Measurements from ENCODE around the gene MYO10. TPM values are rescaled to one million over a fixed set of nuclear protein-coding genes. Genes with fewer than 3 reads are reported as not detected.
"Not testable (repeated sequence)": the region's sequence is repeated elsewhere in the genome, so short reads cannot be mapped to it uniquely, and the experiment has no call there.

MYO10 gene
- polyA plus RNA-seq, 3 donors = 0.23 to 1.1 (median 0.35) TPM

GRCh38 chr5:16721151-16722096, 214.7 kb downstream of the MYO10 start:
- WGBS (ENCODE audit: insufficient coverage) = 94% methylated on average over 5 of the region's 11 CpGs
- no peak overlapping the region for H3K27ac Mint-ChIP-seq
- DNase-seq = no peak
- no peaks in the 10 kb centered on the region for H3K4me1 ChIP-seq (ENCODE audit: control insufficient read depth in 1 of 2, insufficient read depth in 2 of 2, low read length in 2 of 2)
- TF ChIP-seq CTCF (IDR thresholded peaks at IDR 0.05) = no peak
- intact Hi-C loops (cut with micrococcal nuclease) = no loop called here
- no peaks in the 10 kb centered on the region for H3K36me3 Mint-ChIP-seq
- no peak overlapping the region for H3K27ac ChIP-seq (ENCODE audit: low read depth in 1 of 2, low read length in 2 of 2)
- no peaks in the 10 kb centered on the region for H3K9me3 ChIP-seq (replicated peaks in 1 of 2; ENCODE audit: control insufficient read depth in 1 of 2, insufficient read depth in 1 of 2, low read length in 2 of 2)
- H3K27me3 Mint-ChIP-seq (ENCODE audit: low read depth in 3 of 3) = peaks cover 0 to 2% (median 0%) of the 10 kb centered on the region in 3 donors
- no peak overlapping the region for H3K9ac ChIP-seq (ENCODE audit: insufficient read depth, low read length, poor library complexity, severe bottlenecking)
- no peaks in the 10 kb centered on the region for H3K79me2 ChIP-seq (ENCODE audit: insufficient read depth, low read length)
- H3K4me1 Mint-ChIP-seq = no peaks in the 10 kb centered on the region
- peaks cover 0 to 4% (median 0%) of the 10 kb centered on the region in 7 donors for H3K9me3 Mint-ChIP-seq
- H3K4me3 ChIP-seq (replicated peaks in 1 of 3; ENCODE audit: low read depth in 2 of 3, low read length in 3 of 3) = no peak overlapping the region
- H4K20me1 ChIP-seq (ENCODE audit: insufficient read depth, low read length) = no peaks in the 10 kb centered on the region
- H3K36me3 ChIP-seq (replicated peaks in 1 of 2; ENCODE audit: control insufficient read depth in 1 of 2, insufficient read depth in 2 of 2, low read length in 2 of 2) = no peaks in the 10 kb centered on the region
- H2AFZ ChIP-seq (ENCODE audit: insufficient read depth, low read depth, low read length, poor library complexity, severe bottlenecking) = no peak overlapping the region
- no peaks in the 10 kb centered on the region for H3K27me3 ChIP-seq (ENCODE audit: control insufficient read depth in 2 of 2, insufficient read depth in 2 of 2, low read length in 2 of 2)
- H3K4me2 ChIP-seq (replicated peaks; ENCODE audit: extremely low read depth, low read length, poor library complexity, severe bottlenecking) = no peak overlapping the region
- H3K4me3 Mint-ChIP-seq = no peak overlapping the region

- H3K27me3 Mint-ChIP-seq (ENCODE audit: low read depth in 3 of 3); intact Hi-C loops (cut with micrococcal nuclease); H4K20me1 ChIP-seq (ENCODE audit: insufficient read depth, low read length); H3K9me3 ChIP-seq (replicated peaks in 1 of 2; ENCODE audit: control insufficient read depth in 1 of 2, insufficient read depth in 1 of 2, low read length in 2 of 2); H3K27ac Mint-ChIP-seq; H3K9me3 Mint-ChIP-seq; H3K4me1 ChIP-seq (ENCODE audit: control insufficient read depth in 1 of 2, insufficient read depth in 2 of 2, low read length in 2 of 2); H3K27ac ChIP-seq (ENCODE audit: low read depth in 1 of 2, low read length in 2 of 2); H3K4me1 Mint-ChIP-seq; H3K27me3 ChIP-seq (ENCODE audit: control insufficient read depth in 2 of 2, insufficient read depth in 2 of 2, low read length in 2 of 2); H3K79me2 ChIP-seq (ENCODE audit: insufficient read depth, low read length); H3K9ac ChIP-seq (ENCODE audit: insufficient read depth, low read length, poor library complexity, severe bottlenecking); H2AFZ ChIP-seq (ENCODE audit: insufficient read depth, low read depth, low read length, poor library complexity, severe bottlenecking); H3K36me3 Mint-ChIP-seq; H3K4me2 ChIP-seq (replicated peaks; ENCODE audit: extremely low read depth, low read length, poor library complexity, severe bottlenecking); H3K36me3 ChIP-seq (replicated peaks in 1 of 2; ENCODE audit: control insufficient read depth in 1 of 2, insufficient read depth in 2 of 2, low read length in 2 of 2); H3K4me3 ChIP-seq (replicated peaks in 1 of 3; ENCODE audit: low read depth in 2 of 3, low read length in 3 of 3); H3K4me3 Mint-ChIP-seq; DNase-seq: not testable (repeated sequence)
- 98% methylated on average over 6 of the region's 23 CpGs for WGBS (ENCODE audit: insufficient coverage)
Observed at GRCh38 chr5:16718036-16718435, 218.1 kb downstream of the MYO10 start.
